GM10266 (cell line): ENCODE results near the gene EIF2S1.
"Not testable (repeated sequence)": the region's sequence is repeated elsewhere in the genome, so short reads cannot be mapped to it uniquely, and the experiment has no call there.

Experiments used
- DNase-seq: peaks from one replicate; pipeline ENCODE4 v3.0.0; 2012; ENCODE audit errors: extremely low spot score
- TF ChIP-seq, protein P1 (sequence below): IDR thresholded peaks from 2 replicates; pipeline ENCODE4 v1.5.1; 2012; ENCODE audit warnings: mild to moderate bottlenecking, low read depth; ENCODE audit not compliant: control insufficient read depth, insufficient read depth; ENCODE audit errors: missing control alignments

EIF2S1 gene

GRCh38 chr14:67332468-67332867 is 27.7 kb upstream of the EIF2S1 start:
- TF ChIP-seq, protein P1, sequence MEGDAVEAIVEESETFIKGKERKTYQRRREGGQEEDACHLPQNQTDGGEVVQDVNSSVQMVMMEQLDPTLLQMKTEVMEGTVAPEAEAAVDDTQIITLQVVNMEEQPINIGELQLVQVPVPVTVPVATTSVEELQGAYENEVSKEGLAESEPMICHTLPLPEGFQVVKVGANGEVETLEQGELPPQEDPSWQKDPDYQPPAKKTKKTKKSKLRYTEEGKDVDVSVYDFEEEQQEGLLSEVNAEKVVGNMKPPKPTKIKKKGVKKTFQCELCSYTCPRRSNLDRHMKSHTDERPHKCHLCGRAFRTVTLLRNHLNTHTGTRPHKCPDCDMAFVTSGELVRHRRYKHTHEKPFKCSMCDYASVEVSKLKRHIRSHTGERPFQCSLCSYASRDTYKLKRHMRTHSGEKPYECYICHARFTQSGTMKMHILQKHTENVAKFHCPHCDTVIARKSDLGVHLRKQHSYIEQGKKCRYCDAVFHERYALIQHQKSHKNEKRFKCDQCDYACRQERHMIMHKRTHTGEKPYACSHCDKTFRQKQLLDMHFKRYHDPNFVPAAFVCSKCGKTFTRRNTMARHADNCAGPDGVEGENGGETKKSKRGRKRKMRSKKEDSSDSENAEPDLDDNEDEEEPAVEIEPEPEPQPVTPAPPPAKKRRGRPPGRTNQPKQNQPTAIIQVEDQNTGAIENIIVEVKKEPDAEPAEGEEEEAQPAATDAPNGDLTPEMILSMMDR: no peak
- no peak for DNase-seq

- no peak for DNase-seq
- TF ChIP-seq, protein P1: peak; percentile 43
Measured at GRCh38 chr14:67335781-67336180, 24.3 kb upstream of the EIF2S1 start.

GRCh38 chr14:67341231-67341630 is 18.9 kb upstream of the EIF2S1 start:
- DNase-seq: not testable (repeated sequence)

DNA sequence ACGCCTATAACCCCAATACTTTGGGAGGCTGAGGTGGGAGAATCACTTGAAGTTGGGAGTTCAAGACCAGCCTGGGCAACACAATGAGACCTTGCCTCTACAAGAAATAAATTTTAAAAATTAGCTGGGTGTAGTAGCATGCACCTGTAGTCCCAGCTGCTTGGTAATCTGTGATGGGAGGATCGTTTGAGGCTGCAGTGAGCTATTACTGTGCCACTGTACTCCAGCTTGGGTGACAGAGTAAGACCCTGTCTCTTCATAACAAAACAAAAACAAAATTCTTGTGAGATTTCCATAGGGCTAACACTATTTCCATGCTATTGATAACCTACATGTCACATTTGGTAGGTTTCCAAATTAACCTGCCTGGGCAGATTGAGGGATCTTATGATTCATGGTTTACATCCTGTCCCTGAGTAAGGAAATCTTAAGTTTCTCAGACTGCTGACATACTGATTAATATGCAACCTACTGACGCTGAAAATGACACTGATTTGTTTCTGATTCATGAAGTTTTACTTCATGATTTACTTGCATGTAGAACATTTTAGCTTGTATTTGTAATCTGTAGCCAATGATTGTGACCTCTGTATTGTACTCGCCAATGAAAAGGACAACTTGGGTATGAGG is 16.4 kb upstream of the EIF2S1 start:
- TF ChIP-seq, protein P1: no peak
- DNase-seq: no peak

DNA sequence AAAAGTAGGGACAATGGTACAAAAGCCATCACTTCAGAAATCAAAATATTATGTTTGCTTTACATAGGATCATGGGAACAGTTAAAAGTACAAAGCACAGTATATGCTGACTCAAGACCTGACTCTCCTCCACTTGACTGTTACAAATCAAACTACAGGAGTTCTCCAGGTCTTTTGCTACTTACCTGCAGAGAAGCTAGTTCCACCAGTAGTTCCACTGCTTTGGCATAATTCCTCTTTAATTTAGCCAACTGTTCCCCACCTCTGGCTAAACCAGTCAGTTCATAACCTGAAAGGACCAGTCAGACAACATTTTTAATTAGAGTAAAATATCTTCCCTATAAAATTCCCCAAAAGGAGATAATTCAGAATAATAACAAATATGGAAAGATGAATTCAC is 14.5 kb upstream of the EIF2S1 start:
- TF ChIP-seq, protein P1: no peak

DNA sequence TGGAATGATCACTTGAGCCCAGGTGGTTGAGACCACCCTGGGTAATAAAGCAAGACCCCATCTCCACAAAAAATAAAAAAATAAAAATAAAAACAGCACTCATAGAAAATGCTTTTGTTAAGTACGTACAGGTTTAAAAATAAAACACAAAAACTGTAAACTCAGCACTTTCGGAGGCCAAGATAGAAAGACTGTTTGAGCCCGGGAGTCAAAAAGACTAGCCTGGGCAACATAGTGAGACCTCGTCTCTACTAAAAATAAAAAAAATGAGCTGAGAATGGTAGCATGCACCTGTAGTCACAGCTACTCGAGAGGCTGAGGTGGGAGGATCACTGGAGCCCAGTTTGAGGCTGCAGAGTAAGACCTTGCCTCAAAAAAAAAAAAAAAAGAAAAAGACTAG is 8.1 kb upstream of the EIF2S1 start:
- DNase-seq: no peak
- TF ChIP-seq, protein P1: no peak

More for the DNA sequence above, 14.5 kb upstream of the EIF2S1 start:
- DNase-seq: no peak

GRCh38 chr14:67357186-67357968 is 2.8 kb upstream of the EIF2S1 start:
- no peak for DNase-seq
- TF ChIP-seq, protein P1: no peak
